Measurements from ENCODE around the gene USP26.

DNA sequence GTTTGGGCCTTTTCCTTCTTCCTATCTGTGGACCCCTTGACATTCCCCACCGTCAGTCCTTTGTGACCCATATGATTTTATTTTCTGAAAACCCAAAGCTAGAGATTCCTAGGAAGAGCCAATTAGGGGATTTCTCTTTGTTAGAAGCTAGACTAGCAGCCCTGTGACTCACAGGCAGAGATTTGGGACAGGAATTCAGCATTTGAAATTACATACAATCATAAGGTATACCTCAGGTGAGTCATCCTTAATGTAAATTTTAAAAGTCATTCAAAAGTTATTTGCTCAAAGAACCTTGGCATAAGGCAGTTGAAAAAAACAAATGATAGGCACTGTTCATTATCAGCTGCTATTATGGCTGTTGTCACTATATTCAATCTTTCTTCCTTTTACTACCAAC, 40.6 kb downstream of the USP26 start:
- TF ChIP-seq, protein P1, sequence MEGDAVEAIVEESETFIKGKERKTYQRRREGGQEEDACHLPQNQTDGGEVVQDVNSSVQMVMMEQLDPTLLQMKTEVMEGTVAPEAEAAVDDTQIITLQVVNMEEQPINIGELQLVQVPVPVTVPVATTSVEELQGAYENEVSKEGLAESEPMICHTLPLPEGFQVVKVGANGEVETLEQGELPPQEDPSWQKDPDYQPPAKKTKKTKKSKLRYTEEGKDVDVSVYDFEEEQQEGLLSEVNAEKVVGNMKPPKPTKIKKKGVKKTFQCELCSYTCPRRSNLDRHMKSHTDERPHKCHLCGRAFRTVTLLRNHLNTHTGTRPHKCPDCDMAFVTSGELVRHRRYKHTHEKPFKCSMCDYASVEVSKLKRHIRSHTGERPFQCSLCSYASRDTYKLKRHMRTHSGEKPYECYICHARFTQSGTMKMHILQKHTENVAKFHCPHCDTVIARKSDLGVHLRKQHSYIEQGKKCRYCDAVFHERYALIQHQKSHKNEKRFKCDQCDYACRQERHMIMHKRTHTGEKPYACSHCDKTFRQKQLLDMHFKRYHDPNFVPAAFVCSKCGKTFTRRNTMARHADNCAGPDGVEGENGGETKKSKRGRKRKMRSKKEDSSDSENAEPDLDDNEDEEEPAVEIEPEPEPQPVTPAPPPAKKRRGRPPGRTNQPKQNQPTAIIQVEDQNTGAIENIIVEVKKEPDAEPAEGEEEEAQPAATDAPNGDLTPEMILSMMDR (IDR thresholded peaks at IDR 0.05), result no peak
- TF ChIP-seq POLR2A (IDR thresholded peaks at IDR 0.05), result no peak
